Activated CD8-positive, alpha-beta T cell treated with anti-CD3 and anti-CD28 coated beads for 36 hours (primary cell): ENCODE data around the gene TBC1D9. TPM values are rescaled to one million over a fixed set of nuclear protein-coding genes. Genes with fewer than 3 reads are reported as not detected.
A peak's percentile ranks its signal among the peaks of the same experiment; 100 is the strongest.

Experiments
- ATAC-seq: fragments of 200-7000 bp; cut with Tn5 transposase; one replicate; pipeline ENCODE4 v1.10.0; 2021; ENCODE audit warnings: mild to moderate bottlenecking, moderate library complexity
- CTCF ChIA-PET: fragments of 350-600 bp; sonication (Branson Sonifier 250); formaldehyde crosslinking; loops from one replicate; lab custom pipeline; 2021; ENCODE audit warnings: antibody characterized with exemption; lab: Charles Lee
- POLR2A ChIA-PET: fragments of 350-600 bp; sonication (Branson Sonifier 250); formaldehyde crosslinking; loops from one replicate; lab custom pipeline; 2021; ENCODE audit warnings: antibody characterized with exemption; lab: Charles Lee
- DNase-seq: peaks from one replicate; pipeline ENCODE4 v3.0.0-alpha.2; 2020
- H3K27ac Mint-ChIP-seq: one replicate; pipeline ENCODE4 v1.8.0; 2021; ENCODE audit warnings: mild to moderate bottlenecking, mixed read lengths
- H3K27me3 Mint-ChIP-seq: one replicate; pipeline ENCODE4 v1.8.0; 2021; ENCODE audit warnings: mixed read lengths
- H3K36me3 Mint-ChIP-seq: one replicate; pipeline ENCODE4 v1.8.0; 2021; ENCODE audit warnings: low read depth, mixed read lengths
- H3K4me1 Mint-ChIP-seq: one replicate; pipeline ENCODE4 v1.8.0; 2021; ENCODE audit warnings: low read depth, mixed read lengths
- H3K4me3 Mint-ChIP-seq: one replicate; pipeline ENCODE4 v1.8.0; 2021; ENCODE audit warnings: mild to moderate bottlenecking, moderate library complexity, mixed read lengths
- H3K9me3 Mint-ChIP-seq: one replicate; pipeline ENCODE4 v1.8.0; 2021; ENCODE audit warnings: mixed read lengths
- CTCF ChIP-seq: fragments of 200-600 bp; IDR thresholded peaks from one replicate; pipeline ENCODE4 v1.8.0; 2022; ENCODE audit warnings: antibody characterized with exemption, mild to moderate bottlenecking
- intact Hi-C: fragments of 100-400 bp; cut with micrococcal nuclease; formaldehyde crosslinking; loops from one replicate; pipeline ENCODE4 v1.10.0; 2022
- total RNA-seq, 2 experiments: library from RNA; stranded (reverse); gene quantifications; one replicate each; pipeline ENCODE4 v1.2.3, GENCODE V29; 2021

The TBC1D9 gene
- total RNA-seq, 2 experiments from 2014 or later, result not detected

DNA sequence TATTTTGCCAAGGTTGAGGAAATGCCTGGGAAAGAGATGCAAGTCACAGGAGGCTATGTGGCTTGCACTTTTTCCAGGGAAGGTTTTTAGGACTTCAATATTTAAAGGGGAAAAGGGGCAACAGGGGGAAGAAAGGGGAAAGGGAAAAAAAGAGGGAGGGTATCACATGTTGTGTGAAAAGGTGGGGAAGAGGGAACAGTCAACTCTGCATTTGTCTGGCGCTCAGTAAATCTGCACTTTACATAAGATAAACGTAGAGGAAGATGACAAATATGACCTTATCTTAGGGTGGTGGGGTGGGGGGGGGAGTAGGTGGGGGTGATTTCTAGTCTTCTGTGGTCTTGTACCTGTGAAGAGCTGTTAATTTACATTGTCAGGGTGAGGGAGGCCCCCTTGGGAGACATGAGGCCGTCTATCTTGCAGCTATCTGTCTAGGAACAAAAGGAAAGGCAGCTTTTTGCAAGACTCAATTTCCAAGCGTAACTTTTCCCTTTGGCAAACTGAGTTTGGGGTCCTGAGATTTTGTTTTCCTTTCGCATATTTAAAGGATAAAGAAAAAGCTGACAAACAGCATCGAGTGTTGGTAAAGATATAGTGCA, 115.9 kb downstream of the TBC1D9 start:
- Mint-ChIP-seq H3K36me3 (no peaks in the 10 kb centered on the region), H3K27ac (no peak overlapping the region), H3K9me3 (no peaks in the 10 kb centered on the region), H3K4me3 (no peak overlapping the region), H3K4me1 (no peaks in the 10 kb centered on the region), H3K27me3 (peaks cover 5% of the 10 kb centered on the region)
- POLR2A ChIA-PET, result no interaction called here
- no peak for TF ChIP-seq CTCF
- DNase-seq (no peak), ATAC-seq (no peak)
- intact Hi-C loops, result no loop called here
- CTCF ChIA-PET, result interaction anchor here (1.0 to 4.1 kb wide), 3 partner anchors 9 to 310 kb away, joined by 3 to 16 read pairs (median 4); no protein-coding TSS in a partner anchor

GRCh38 chr4:140639066-140639465, 117.1 kb downstream of the TBC1D9 start:
- H3K4me3 Mint-ChIP-seq, result no peak overlapping the region
- ATAC-seq (no peak), DNase-seq (no peak)
- ChIA-PET POLR2A (no interaction called here), CTCF (interaction anchor here (1.0 to 4.1 kb wide), 3 partner anchors 10 to 309 kb away, joined by 3 to 16 read pairs (median 4); no protein-coding TSS in a partner anchor)
- no peaks in the 10 kb centered on the region for H3K9me3 Mint-ChIP-seq
- H3K4me1 Mint-ChIP-seq, result no peaks in the 10 kb centered on the region
- intact Hi-C loops, result no loop called here
- H3K27me3 Mint-ChIP-seq, result peaks cover 6% of the 10 kb centered on the region
- no peak overlapping the region for H3K27ac Mint-ChIP-seq
- no peaks in the 10 kb centered on the region for H3K36me3 Mint-ChIP-seq
- TF ChIP-seq CTCF, result no peak

GRCh38 chr4:140637836-140638235, 118.3 kb downstream of the TBC1D9 start:
- no peak overlapping the region for H3K4me3 Mint-ChIP-seq
- TF ChIP-seq CTCF, result peak; percentile 57
- no peaks in the 10 kb centered on the region for H3K36me3 Mint-ChIP-seq
- ChIA-PET CTCF (interaction anchor here (0.8 to 4.1 kb wide), 2 partner anchors 273 to 278 kb away, joined by 3 to 16 read pairs; no protein-coding TSS in a partner anchor), POLR2A (no interaction called here)
- H3K27me3 Mint-ChIP-seq, result peaks cover 6% of the 10 kb centered on the region
- intact Hi-C loops, result no loop called here
- H3K27ac Mint-ChIP-seq, result no peak overlapping the region
- ATAC-seq (peak; percentile 76), DNase-seq (peak; percentile 60)
- H3K9me3 Mint-ChIP-seq, result no peaks in the 10 kb centered on the region
- H3K4me1 Mint-ChIP-seq, result no peaks in the 10 kb centered on the region

GRCh38 chr4:140635606-140636005, 120.6 kb downstream of the TBC1D9 start:
- Mint-ChIP-seq H3K4me1 (no peaks in the 10 kb centered on the region), H3K27ac (no peak overlapping the region), H3K4me3 (no peak overlapping the region), H3K9me3 (no peaks in the 10 kb centered on the region), H3K27me3 (peaks cover 6% of the 10 kb centered on the region), H3K36me3 (no peaks in the 10 kb centered on the region)
- ChIA-PET POLR2A (interaction anchor here (1.5 kb wide), 1 partner anchor 12 kb away, joined by 3 read pairs; no protein-coding TSS in a partner anchor), CTCF (no interaction called here)
- intact Hi-C loops, result no loop called here
- DNase-seq, result no peak
- ATAC-seq, result no peak
- TF ChIP-seq CTCF, result no peak

DNA sequence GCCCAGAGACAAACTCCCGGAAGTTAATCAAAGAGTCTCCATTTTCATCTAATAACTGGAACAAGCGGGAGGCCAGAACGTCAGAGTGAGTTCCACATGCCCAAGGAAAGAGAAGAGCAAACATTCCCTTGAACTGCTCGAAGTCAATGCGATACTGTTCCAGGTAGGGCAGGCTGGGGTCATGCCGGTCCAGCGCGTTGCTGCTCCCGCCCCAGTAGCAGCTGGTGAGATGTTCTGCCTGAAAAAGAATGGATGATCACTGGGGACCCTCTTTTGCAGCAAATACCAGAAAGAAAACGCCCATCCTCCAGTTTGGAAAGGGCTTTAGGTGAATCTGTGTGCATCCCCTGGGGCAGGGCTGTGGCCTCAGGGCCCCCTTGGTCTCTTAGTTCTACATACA, 122.2 kb downstream of the TBC1D9 start:
- Mint-ChIP-seq H3K27ac (no peak overlapping the region), H3K36me3 (no peaks in the 10 kb centered on the region), H3K27me3 (peaks cover 6% of the 10 kb centered on the region), H3K4me3 (no peak overlapping the region), H3K4me1 (no peaks in the 10 kb centered on the region), H3K9me3 (no peaks in the 10 kb centered on the region)
- intact Hi-C loops, result no loop called here
- ChIA-PET POLR2A (no interaction called here), CTCF (no interaction called here)
- DNase-seq, result no peak
- no peak for ATAC-seq
- TF ChIP-seq CTCF, result no peak
